Neural progenitor cell (in vitro differentiated cells): Measurements from ENCODE around the gene MYOM3. TPM values are rescaled to one million over a fixed set of nuclear protein-coding genes. Genes with fewer than 3 reads are reported as not detected.
"Not testable (repeated sequence)": the region's sequence is repeated elsewhere in the genome, so short reads cannot be mapped to it uniquely, and the experiment has no call there.

Source experiments
- DNase-seq: peaks from one replicate; pipeline ENCODE4 v3.0.0-alpha.2; 2016; ENCODE audit warnings: low spot score
- H2AFZ ChIP-seq: fragments of 200-600 bp; sonication (generic); replicated peaks from 2 replicates; pipeline ENCODE4 v1.6.1; 2016; ENCODE audit warnings: antibody characterized with exemption
- H3F3A ChIP-seq: fragments of 200-600 bp; sonication (generic); 2 replicates; pipeline ENCODE4 v1.6.1; 2016; ENCODE audit warnings: antibody characterized with exemption, low read depth
- H3K27ac ChIP-seq: fragments of 200-600 bp; sonication (generic); 2 replicates; pipeline ENCODE4 v1.5.1; 2016; ENCODE audit warnings: mild to moderate bottlenecking
- H3K27me3 ChIP-seq: fragments of 200-600 bp; sonication (generic); 2 replicates; pipeline ENCODE4 v1.6.1; 2016; ENCODE audit warnings: mild to moderate bottlenecking, moderate library complexity
- H3K36me3 ChIP-seq: fragments of 200-600 bp; sonication (generic); 2 replicates; pipeline ENCODE4 v1.5.1; 2016
- H3K4me1 ChIP-seq: fragments of 200-600 bp; sonication (generic); 2 replicates; pipeline ENCODE4 v1.6.1; 2016; ENCODE audit warnings: mixed run types
- H3K4me2 ChIP-seq: fragments of 200-600 bp; sonication (generic); 2 replicates; pipeline ENCODE4 v1.6.1; 2016
- H3K4me3 ChIP-seq: fragments of 200-600 bp; sonication (generic); 2 replicates; pipeline ENCODE4 v1.5.1; 2016
- H3K79me2 ChIP-seq: fragments of 200-600 bp; sonication (generic); 2 replicates; pipeline ENCODE4 v1.6.1; 2016; ENCODE audit warnings: low read depth
- H3K9ac ChIP-seq: fragments of 200-600 bp; sonication (generic); 2 replicates; pipeline ENCODE4 v1.6.1; 2016
- H3K9me3 ChIP-seq: fragments of 200-600 bp; sonication (generic); 2 replicates; pipeline ENCODE4 v1.5.1; 2016; ENCODE audit warnings: low read depth
- H4K20me1 ChIP-seq: fragments of 200-600 bp; sonication (generic); 2 replicates; pipeline ENCODE4 v1.6.1; 2016; ENCODE audit warnings: low read depth
- H3K27ac Mint-ChIP-seq: 3 replicates; pipeline ENCODE4 v1.8.0; 2021; ENCODE audit warnings: mixed read lengths
- H3K27me3 Mint-ChIP-seq: 2 replicates; pipeline ENCODE4 v1.8.0; 2022; ENCODE audit warnings: low read depth, mild to moderate bottlenecking, inconsistent platforms, moderate library complexity, mixed read lengths; ENCODE audit not compliant: insufficient read depth
- H3K36me3 Mint-ChIP-seq: 3 replicates; pipeline ENCODE4 v1.8.0; 2021; ENCODE audit warnings: mixed read lengths
- H3K4me1 Mint-ChIP-seq: 3 replicates; pipeline ENCODE4 v1.8.0; 2021; ENCODE audit warnings: mixed read lengths
- H3K4me3 Mint-ChIP-seq: 3 replicates; pipeline ENCODE4 v1.8.0; 2021; ENCODE audit warnings: mild to moderate bottlenecking, moderate library complexity, mixed read lengths
- H3K9me3 Mint-ChIP-seq: 3 replicates; pipeline ENCODE4 v1.8.0; 2020; ENCODE audit warnings: mixed read lengths
- EZH2 ChIP-seq: fragments of 200-600 bp; sonication (generic); IDR thresholded peaks from 2 replicates; pipeline ENCODE4 v1.6.1; 2017; ENCODE audit warnings: antibody characterized with exemption, mild to moderate bottlenecking, moderate library complexity
- EZH2phosphoT487 ChIP-seq: fragments of 200-600 bp; sonication (generic); IDR thresholded peaks from 2 replicates; pipeline ENCODE4 v1.6.1; 2017; ENCODE audit warnings: antibody characterized with exemption
- total RNA-seq: library from RNA; depleted of rRNA; stranded (reverse); fragments of >200 nt; gene quantifications from 2 replicates; pipeline ENCODE4 v1.2.3, GENCODE V29; 2015; ENCODE audit warnings: low replicate concordance
- TF ChIP-seq, protein P1 (sequence below): fragments of 200-600 bp; sonication (generic); IDR thresholded peaks from 2 replicates; pipeline ENCODE4 v1.5.1; 2017; ENCODE audit warnings: antibody characterized with exemption, mild to moderate bottlenecking

MYOM3 gene
- total RNA-seq, 1 donor from 2014 or later, result not detected

- no peaks in the 10 kb centered on the region for H4K20me1 ChIP-seq
- H3K27me3 Mint-ChIP-seq, result peaks cover 5% of the 10 kb centered on the region
- no peak overlapping the region for H2AFZ ChIP-seq
- peaks cover 19% of the 10 kb centered on the region for H3K4me1 Mint-ChIP-seq
- H3K27ac ChIP-seq, result no peak overlapping the region
- H3F3A ChIP-seq, result peaks cover 4% of the 10 kb centered on the region
- DNase-seq, result no peak
- no peak overlapping the region for H3K4me2 ChIP-seq
- H3K9me3 ChIP-seq, result no peaks in the 10 kb centered on the region
- H3K27ac Mint-ChIP-seq, result peak overlapping the region; percentile 85
- no peaks in the 10 kb centered on the region for H3K36me3 Mint-ChIP-seq
- no peaks in the 10 kb centered on the region for H3K79me2 ChIP-seq
- no peaks in the 10 kb centered on the region for H3K9me3 Mint-ChIP-seq
- no peak overlapping the region for H3K9ac ChIP-seq
- TF ChIP-seq, protein P1, sequence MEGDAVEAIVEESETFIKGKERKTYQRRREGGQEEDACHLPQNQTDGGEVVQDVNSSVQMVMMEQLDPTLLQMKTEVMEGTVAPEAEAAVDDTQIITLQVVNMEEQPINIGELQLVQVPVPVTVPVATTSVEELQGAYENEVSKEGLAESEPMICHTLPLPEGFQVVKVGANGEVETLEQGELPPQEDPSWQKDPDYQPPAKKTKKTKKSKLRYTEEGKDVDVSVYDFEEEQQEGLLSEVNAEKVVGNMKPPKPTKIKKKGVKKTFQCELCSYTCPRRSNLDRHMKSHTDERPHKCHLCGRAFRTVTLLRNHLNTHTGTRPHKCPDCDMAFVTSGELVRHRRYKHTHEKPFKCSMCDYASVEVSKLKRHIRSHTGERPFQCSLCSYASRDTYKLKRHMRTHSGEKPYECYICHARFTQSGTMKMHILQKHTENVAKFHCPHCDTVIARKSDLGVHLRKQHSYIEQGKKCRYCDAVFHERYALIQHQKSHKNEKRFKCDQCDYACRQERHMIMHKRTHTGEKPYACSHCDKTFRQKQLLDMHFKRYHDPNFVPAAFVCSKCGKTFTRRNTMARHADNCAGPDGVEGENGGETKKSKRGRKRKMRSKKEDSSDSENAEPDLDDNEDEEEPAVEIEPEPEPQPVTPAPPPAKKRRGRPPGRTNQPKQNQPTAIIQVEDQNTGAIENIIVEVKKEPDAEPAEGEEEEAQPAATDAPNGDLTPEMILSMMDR, result no peak
- TF ChIP-seq EZH2phosphoT487 (no peak), EZH2 (no peak)
- H3K36me3 ChIP-seq, result no peaks in the 10 kb centered on the region
- H3K4me3 ChIP-seq, result no peak overlapping the region
- no peak overlapping the region for H3K4me3 Mint-ChIP-seq
- no peaks in the 10 kb centered on the region for H3K27me3 ChIP-seq
- peaks cover 7% of the 10 kb centered on the region for H3K4me1 ChIP-seq
These were observed 66.2 kb downstream of the MYOM3 start for GRCh38 chr1:24045771-24046170.

DNA sequence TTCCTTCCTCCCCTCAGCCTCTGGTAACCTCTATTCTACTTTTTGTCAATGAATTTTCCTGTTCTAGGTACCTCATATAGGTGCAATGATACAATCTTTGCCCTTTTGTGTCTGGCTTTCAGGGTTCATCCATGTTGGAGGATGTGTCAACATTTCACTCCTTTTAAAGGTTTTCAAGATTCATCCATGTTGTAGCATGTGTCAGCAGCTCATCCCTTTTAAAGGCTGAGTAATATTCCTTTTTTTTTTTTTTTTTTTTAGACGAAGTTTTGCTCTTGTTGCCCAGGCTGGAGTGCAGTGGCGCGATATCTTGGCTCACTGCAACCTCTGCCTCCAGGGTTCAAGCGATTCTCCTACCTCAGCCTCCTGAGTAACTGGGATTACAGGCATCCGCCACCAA, 67.3 kb downstream of the MYOM3 start:
- H3K4me2 ChIP-seq, H3K27me3 ChIP-seq, H3K36me3 Mint-ChIP-seq, H3K9ac ChIP-seq, H3K9me3 ChIP-seq, H4K20me1 ChIP-seq, H3K27ac Mint-ChIP-seq, H3F3A ChIP-seq, H3K4me1 ChIP-seq, H3K27ac ChIP-seq, H3K9me3 Mint-ChIP-seq, H3K27me3 Mint-ChIP-seq, H3K79me2 ChIP-seq, H3K4me3 ChIP-seq, H3K36me3 ChIP-seq, H2AFZ ChIP-seq, DNase-seq: not testable (repeated sequence)
- Mint-ChIP-seq H3K4me3 (peak overlapping the region; percentile 9), H3K4me1 (peaks cover 19% of the 10 kb centered on the region)

GRCh38 chr1:24043345-24044032, 68.4 kb downstream of the MYOM3 start:
- Mint-ChIP-seq H3K4me3 (no peak overlapping the region), H3K9me3 (no peaks in the 10 kb centered on the region), H3K27me3 (peaks cover 7% of the 10 kb centered on the region), H3K4me1 (peaks cover 19% of the 10 kb centered on the region), H3K27ac (no peak overlapping the region), H3K36me3 (no peaks in the 10 kb centered on the region)
- Histone ChIP-seq H3F3A (peaks cover 4% of the 10 kb centered on the region), H3K27ac (no peak overlapping the region), H3K4me1 (peaks cover 7% of the 10 kb centered on the region), H3K4me2 (no peak overlapping the region), H3K4me3 (no peak overlapping the region), H3K9ac (no peak overlapping the region), H3K27me3 (no peaks in the 10 kb centered on the region), H3K9me3 (no peaks in the 10 kb centered on the region), H3K36me3 (no peaks in the 10 kb centered on the region), H3K79me2 (no peaks in the 10 kb centered on the region), H4K20me1 (no peaks in the 10 kb centered on the region), H2AFZ (no peak overlapping the region)
- DNase-seq, result no peak
- TF ChIP-seq EZH2 (no peak), EZH2phosphoT487 (no peak)
- TF ChIP-seq, protein P1, result no peak

DNA sequence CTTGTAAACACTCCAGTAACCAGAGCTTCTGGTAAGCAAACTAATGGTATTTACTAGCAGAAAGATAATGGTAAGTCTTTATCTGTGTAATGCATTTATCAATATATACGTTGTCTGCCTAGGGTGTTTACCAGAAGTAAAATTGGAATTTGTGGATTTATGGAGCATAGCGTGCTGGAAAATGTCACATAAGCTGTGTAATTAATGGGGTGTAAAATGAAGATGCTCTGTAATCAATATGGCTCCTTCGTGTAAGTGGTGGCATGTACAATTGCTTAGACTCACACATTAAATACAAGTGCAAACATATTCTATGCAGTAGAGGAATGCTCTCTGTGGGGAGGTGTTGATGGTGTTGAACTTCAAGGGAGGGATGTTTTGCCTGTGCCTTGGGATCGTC, 69.6 kb downstream of the MYOM3 start:
- Histone ChIP-seq H3K4me1 (peaks cover 7% of the 10 kb centered on the region), H3K9ac (no peak overlapping the region), H3K4me3 (no peak overlapping the region), H3K27me3 (no peaks in the 10 kb centered on the region), H3K27ac (no peak overlapping the region), H3K4me2 (no peak overlapping the region), H3K36me3 (no peaks in the 10 kb centered on the region), H3K9me3 (no peaks in the 10 kb centered on the region), H3F3A (peaks cover 4% of the 10 kb centered on the region), H3K79me2 (no peaks in the 10 kb centered on the region), H2AFZ (no peak overlapping the region), H4K20me1 (no peaks in the 10 kb centered on the region)
- TF ChIP-seq EZH2, result no peak
- TF ChIP-seq, protein P1, result no peak
- TF ChIP-seq EZH2phosphoT487, result no peak
- H3K4me1 Mint-ChIP-seq, result peaks cover 16% of the 10 kb centered on the region
- no peaks in the 10 kb centered on the region for H3K36me3 Mint-ChIP-seq
- no peak overlapping the region for H3K27ac Mint-ChIP-seq
- no peak overlapping the region for H3K4me3 Mint-ChIP-seq
- DNase-seq, result no peak
- no peaks in the 10 kb centered on the region for H3K9me3 Mint-ChIP-seq
- peaks cover 6% of the 10 kb centered on the region for H3K27me3 Mint-ChIP-seq
